Superior temporal gyrus (tissue), 1 donor: Measurements from ENCODE around the gene CCNI.
"Not testable (repeated sequence)": the region's sequence is repeated elsewhere in the genome, so short reads cannot be mapped to it uniquely, and the experiment has no call there.

ENCODE experiments used
- DNase-seq: peaks from one replicate; pipeline ENCODE4 v3.0.0-alpha.2; 2016; ENCODE audit errors: extremely low spot score

CCNI gene, protein sequence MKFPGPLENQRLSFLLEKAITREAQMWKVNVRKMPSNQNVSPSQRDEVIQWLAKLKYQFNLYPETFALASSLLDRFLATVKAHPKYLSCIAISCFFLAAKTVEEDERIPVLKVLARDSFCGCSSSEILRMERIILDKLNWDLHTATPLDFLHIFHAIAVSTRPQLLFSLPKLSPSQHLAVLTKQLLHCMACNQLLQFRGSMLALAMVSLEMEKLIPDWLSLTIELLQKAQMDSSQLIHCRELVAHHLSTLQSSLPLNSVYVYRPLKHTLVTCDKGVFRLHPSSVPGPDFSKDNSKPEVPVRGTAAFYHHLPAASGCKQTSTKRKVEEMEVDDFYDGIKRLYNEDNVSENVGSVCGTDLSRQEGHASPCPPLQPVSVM

DNA sequence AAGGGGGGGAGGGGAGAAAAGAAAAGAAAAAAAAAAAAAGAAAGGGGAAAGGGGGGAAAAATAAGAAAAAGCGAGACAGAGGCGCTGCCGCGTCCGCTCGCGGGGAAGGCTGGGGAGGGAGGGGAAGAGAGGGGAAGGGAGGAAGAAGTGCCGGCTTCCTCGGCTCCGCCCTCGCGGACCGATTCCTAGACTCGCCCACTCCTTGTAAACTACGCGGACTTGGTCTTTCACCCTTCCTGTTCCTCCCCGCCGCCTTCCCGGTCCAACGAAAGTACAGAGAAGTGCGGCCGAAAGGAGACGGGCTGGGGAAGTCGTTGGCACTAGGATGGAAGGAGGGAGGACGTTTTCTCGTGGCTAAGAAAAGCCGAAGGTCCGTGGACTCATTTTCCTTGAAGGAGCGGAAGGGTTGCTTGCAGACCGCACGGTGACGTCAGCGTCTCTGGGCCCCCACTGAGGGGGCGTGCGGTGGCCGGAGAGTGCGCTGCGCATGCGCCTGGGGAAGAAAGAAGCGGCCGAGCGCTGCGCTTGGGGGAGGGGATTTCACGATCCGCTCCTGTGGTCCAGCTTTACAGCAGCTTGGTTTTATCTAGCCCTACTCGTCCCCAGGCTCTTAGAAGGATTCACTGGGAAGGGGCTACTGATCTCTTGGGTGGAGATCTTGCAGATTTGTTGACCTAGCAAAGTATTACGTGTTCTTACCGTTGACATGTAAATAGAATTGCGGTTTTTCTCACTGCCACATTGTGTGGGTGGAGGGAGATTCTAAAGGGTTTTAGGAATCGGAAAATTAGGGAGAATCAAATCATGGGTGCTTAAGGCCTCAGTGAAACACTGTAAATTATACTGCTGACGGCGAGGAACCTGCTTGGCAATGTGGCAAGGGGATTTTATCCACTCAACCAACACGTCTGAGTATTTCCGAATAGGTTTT is at the start of gene CCNI:
Gene CCNI (minus strand): TSS at position 121 of the 931 bp plus-strand sequence. CDS start 9,627 bp downstream, outside the sequence.
- peak; percentile 97 for DNase-seq

- DNase-seq, result no peak
Observed at GRCh38 chr4:77124576-77124975, 48.8 kb upstream of the CCNI start.

GRCh38 chr4:77123411-77123810 is 47.6 kb upstream of the CCNI start:
- DNase-seq, result no peak

DNA sequence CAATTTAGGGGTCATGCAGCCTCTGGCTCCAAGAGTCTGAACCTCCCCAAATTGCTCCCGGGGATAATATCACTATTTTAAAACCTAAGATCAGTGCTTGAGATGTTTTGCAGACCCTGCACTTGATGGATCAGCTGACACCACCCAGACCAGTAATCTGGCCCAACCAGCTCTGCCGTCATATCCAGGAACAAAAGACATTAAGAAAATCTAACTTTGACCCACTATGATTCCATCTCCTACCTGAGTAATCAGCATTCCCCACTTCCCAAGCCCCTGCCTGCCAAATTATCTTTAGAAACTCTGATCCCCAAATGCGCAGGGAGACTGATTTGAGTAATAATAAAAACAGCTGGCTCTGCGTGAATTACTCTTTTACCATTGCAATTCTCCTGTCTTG is 46.9 kb upstream of the CCNI start:
- DNase-seq, result no peak

- no peak for DNase-seq
Observed at GRCh38 chr4:77121736-77122240, 46.0 kb upstream of the CCNI start.

DNA sequence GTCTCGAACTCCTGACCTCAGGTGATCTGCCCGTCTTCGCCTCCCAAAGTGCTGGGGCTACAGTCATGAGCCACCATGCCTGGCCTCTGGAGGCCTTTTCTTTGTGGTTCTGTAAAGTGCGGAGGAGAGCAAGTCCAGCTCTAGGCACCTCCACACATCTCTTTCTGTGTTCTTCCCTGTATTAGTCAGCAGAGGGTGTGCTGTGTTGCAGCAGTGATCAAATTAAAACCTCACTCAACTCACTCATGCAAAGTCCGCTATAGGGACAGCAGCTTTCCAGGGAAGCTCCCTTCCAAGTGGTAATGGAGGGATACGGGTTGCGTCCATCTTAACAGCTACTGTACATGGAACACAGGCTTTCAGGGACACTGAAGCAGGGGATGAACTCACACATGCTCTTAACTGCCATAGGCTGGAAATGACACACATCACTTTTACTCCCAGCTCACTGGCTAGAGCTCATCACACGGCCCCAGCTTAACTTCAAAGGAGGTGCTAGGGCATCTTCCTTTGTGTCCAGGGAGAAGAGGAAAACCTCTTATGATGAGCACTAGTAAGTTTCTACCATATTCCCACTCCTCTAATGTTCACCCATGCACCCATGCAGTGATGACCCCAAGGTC is 45.2 kb upstream of the CCNI start:
- no peak for DNase-seq

GRCh38 chr4:77117721-77118120 is 41.9 kb upstream of the CCNI start:
- DNase-seq, result no peak

- no peak for DNase-seq
Observed at GRCh38 chr4:77113069-77113468, 37.3 kb upstream of the CCNI start.

GRCh38 chr4:77110730-77111129 is 34.9 kb upstream of the CCNI start:
- no peak for DNase-seq

DNA sequence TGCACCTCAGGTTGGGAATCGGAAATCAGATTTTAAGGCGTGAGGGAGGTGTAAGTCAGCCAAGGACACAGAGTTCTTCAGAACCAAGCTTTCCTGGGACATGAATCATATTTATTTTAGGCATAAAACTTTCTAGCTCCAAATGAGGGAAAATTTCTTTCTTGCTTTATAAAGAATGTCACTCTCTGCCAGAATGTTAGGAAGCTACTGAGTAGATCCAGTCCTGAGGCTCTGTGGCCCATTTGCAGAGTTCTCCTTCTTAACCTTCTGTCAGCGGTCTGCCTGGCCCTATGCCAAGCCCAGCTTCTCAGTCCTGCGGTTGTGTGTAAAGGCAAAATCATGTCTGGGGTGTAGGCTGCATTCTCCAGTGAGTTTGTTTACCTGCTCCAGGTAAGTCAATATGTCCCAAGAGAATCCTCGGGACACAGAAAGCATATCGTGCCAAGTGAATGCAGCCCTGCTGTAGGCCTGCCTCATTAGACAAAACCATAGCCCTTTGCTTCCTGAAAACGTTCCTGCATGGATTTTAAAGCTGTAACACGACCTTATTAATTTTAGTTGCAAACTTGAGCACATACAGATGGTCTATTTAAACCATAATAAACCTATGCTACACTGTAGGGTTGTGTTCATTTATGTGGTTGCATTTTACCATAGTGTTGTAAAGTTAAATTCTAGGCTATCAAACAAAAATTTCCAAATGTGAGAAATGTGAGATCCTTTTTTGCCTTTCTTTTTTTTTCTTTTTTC is 29.2 kb upstream of the CCNI start:
- peak; percentile 56 for DNase-seq

DNA sequence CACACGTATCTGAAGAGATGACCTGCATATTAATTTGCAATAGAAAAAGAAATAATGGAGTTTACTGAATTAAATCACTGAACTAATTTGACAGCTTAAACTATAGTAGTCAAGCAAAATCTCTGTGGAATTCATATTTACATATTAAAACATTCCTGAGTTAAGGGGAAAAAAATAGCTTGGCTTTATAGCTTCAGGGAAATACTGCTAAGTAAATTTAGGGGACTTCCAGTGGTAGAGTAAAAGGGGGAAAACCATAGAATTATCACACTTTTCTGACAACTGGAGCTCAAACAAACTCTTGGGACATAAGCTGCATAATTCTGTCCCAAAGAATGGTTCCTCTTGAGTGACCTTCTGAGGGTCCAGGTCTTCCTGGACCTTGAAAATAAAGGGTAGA is 28.6 kb upstream of the CCNI start:
- no peak for DNase-seq

- DNase-seq, result no peak
Observed at GRCh38 chr4:77100234-77100633, 24.4 kb upstream of the CCNI start.

DNA sequence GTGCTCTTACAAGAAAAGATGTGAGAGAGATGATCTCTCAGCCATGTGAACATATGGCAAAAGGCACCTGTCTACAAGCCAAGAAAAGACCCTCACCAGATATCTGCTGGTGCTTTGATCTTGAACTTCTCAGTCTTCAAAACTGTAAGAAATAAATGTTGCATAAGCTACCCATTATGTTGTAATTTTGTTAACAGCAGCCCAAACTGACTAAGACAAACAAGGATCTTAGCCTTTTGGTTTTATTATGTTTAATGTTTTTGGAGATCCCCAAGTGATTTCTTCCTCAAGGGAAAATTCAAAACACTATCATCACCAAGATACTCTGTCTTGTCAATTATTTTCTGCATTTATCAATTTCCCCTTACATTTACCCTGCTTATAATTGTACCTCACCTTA is 21.8 kb upstream of the CCNI start:
- no peak for DNase-seq

GRCh38 chr4:77095101-77095821 is 19.5 kb upstream of the CCNI start:
- peak; percentile 88 for DNase-seq

DNA sequence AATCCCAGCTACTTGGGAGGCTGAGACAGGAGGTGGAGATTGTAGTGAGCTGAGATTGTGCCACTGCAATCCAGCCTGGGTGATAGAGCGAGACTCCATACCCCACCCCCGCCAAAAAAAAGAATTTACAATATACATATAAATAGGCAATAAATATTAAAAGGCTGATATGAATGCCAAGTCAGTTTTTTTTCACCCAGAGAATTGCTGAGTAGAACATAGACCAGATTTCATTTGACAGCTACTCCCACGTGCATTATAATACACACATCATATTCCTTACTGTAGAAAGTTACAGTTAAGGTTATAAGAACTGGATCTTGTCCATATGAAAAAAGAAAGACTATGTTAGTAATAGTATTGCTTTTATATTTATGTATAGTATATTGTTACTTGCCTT is 18.7 kb upstream of the CCNI start:
- no peak for DNase-seq

- DNase-seq, result no peak
Observed at GRCh38 chr4:77093401-77093800, 17.6 kb upstream of the CCNI start.

GRCh38 chr4:77092975-77093374 is 17.2 kb upstream of the CCNI start:
- DNase-seq, result no peak

GRCh38 chr4:77089866-77090265 is 14.1 kb upstream of the CCNI start:
- no peak for DNase-seq

DNA sequence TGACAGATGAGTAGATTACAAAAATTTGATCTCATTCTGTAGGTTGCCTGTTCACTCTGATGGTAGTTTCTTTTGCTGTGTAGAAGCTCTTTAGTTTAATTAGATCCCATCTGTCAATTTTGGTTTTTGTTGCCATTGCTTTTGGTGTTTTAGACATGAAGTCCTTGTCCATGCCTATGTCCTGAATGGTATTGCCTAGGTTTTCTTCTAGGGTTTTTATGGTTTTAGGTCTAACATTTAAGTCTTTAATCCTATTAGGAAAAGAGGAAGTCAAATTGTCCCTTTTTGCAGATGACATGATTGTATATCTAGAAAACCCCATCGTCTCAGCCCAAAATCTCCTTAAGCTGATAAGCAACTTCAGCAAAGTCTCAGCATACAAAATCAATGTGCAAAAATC is 11.2 kb upstream of the CCNI start:
- DNase-seq, result not testable (repeated sequence)

DNA sequence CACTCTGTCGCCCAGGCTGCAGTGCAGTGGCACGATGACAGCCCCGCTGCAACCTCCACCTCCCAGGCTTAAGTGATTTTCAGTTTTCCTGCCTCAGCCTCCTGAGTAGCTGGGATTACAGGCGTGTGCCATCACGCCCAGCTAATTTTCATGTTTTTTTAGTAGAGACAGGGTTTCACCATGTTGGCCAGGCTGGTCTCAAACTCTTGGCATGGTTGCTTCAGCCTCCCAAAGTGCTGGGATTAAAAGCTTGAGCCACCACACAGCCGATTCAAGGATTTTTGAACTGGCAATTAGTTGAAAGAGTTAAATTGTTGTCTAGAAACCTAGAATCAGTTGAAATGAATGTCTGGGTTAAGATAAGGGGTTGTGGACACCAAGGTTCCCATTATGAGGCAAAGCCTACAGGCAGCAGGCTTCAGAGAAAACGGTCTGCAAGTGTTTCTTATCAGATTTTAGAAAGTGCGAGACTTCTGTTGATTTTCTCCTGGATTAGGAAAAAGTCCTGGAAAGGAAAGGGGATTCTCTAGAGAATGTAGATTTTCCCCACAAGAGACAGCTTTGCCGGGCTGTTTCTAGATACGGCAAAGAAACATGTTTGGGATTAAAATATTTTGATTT is 8.3 kb upstream of the CCNI start:
- no peak for DNase-seq
